Measurements from ENCODE around the gene SCCPDH. TPM values are rescaled to one million over a fixed set of nuclear protein-coding genes. Genes with fewer than 3 reads are reported as not detected.

Gene SCCPDH
- total RNA-seq, 1 donor from 2014 or later: 31.7 TPM

- Mint-ChIP-seq H3K36me3 (ENCODE audit: low read depth) (no peaks in the 10 kb centered on the region), H3K4me1 (peaks cover 5% of the 10 kb centered on the region), H3K27me3 (no peaks in the 10 kb centered on the region), H3K4me3 (no peak overlapping the region), H3K27ac (no peak overlapping the region), H3K9me3 (no peaks in the 10 kb centered on the region)
- intact Hi-C loops (cut with micrococcal nuclease): no loop called here
- no peak for DNase-seq
Observed at GRCh38 chr1:246789454-246790339, 65.5 kb downstream of the SCCPDH start.

- no peak overlapping the region for H3K4me3 Mint-ChIP-seq
- no peaks in the 10 kb centered on the region for H3K27me3 Mint-ChIP-seq
- intact Hi-C loops (cut with micrococcal nuclease): no loop called here
- H3K27ac Mint-ChIP-seq: no peak overlapping the region
- no peaks in the 10 kb centered on the region for H3K4me1 Mint-ChIP-seq
- no peaks in the 10 kb centered on the region for H3K9me3 Mint-ChIP-seq
- H3K36me3 Mint-ChIP-seq (ENCODE audit: low read depth): no peaks in the 10 kb centered on the region
- DNase-seq: no peak
Observed at GRCh38 chr1:246790364-246790763, 66.2 kb downstream of the SCCPDH start.

- H3K9me3 Mint-ChIP-seq: no peaks in the 10 kb centered on the region
- no peaks in the 10 kb centered on the region for H3K27me3 Mint-ChIP-seq
- intact Hi-C loops (cut with micrococcal nuclease): no loop called here
- H3K27ac Mint-ChIP-seq: no peak overlapping the region
- no peaks in the 10 kb centered on the region for H3K36me3 Mint-ChIP-seq (ENCODE audit: low read depth)
- H3K4me3 Mint-ChIP-seq: no peak overlapping the region
- no peaks in the 10 kb centered on the region for H3K4me1 Mint-ChIP-seq
- DNase-seq: no peak
Observed at GRCh38 chr1:246790833-246791232, 66.6 kb downstream of the SCCPDH start.

- H3K4me1 Mint-ChIP-seq: no peaks in the 10 kb centered on the region
- intact Hi-C loops (cut with micrococcal nuclease): no loop called here
- no peaks in the 10 kb centered on the region for H3K9me3 Mint-ChIP-seq
- DNase-seq: no peak
- H3K36me3 Mint-ChIP-seq (ENCODE audit: low read depth): no peaks in the 10 kb centered on the region
- no peak overlapping the region for H3K27ac Mint-ChIP-seq
- H3K27me3 Mint-ChIP-seq: no peaks in the 10 kb centered on the region
- no peak overlapping the region for H3K4me3 Mint-ChIP-seq
Observed at GRCh38 chr1:246791303-246791918, 67.2 kb downstream of the SCCPDH start.

- H3K4me3 Mint-ChIP-seq: no peak overlapping the region
- H3K4me1 Mint-ChIP-seq: no peaks in the 10 kb centered on the region
- H3K27me3 Mint-ChIP-seq: no peaks in the 10 kb centered on the region
- H3K9me3 Mint-ChIP-seq: no peaks in the 10 kb centered on the region
- no peaks in the 10 kb centered on the region for H3K36me3 Mint-ChIP-seq (ENCODE audit: low read depth)
- intact Hi-C loops (cut with micrococcal nuclease): no loop called here
- H3K27ac Mint-ChIP-seq: no peak overlapping the region
- DNase-seq: no peak
Observed at GRCh38 chr1:246792603-246793002, 68.4 kb downstream of the SCCPDH start.

- Mint-ChIP-seq H3K27me3 (no peaks in the 10 kb centered on the region), H3K4me3 (no peak overlapping the region), H3K4me1 (no peaks in the 10 kb centered on the region), H3K27ac (no peak overlapping the region), H3K9me3 (no peaks in the 10 kb centered on the region), H3K36me3 (ENCODE audit: low read depth) (no peaks in the 10 kb centered on the region)
- no peak for DNase-seq
- intact Hi-C loops (cut with micrococcal nuclease): no loop called here
Observed at GRCh38 chr1:246793356-246793896, 69.2 kb downstream of the SCCPDH start.

GRCh38 chr1:246794048-246794827 lies 70.0 kb downstream of the SCCPDH start:
- Mint-ChIP-seq H3K9me3 (no peaks in the 10 kb centered on the region), H3K27ac (no peak overlapping the region), H3K36me3 (ENCODE audit: low read depth) (no peaks in the 10 kb centered on the region), H3K27me3 (no peaks in the 10 kb centered on the region), H3K4me3 (no peak overlapping the region), H3K4me1 (no peaks in the 10 kb centered on the region)
- DNase-seq: no peak
- intact Hi-C loops (cut with micrococcal nuclease): no loop called here

GRCh38 chr1:246794828-246795671 lies 70.8 kb downstream of the SCCPDH start:
- no peaks in the 10 kb centered on the region for H3K4me1 Mint-ChIP-seq
- H3K9me3 Mint-ChIP-seq: no peaks in the 10 kb centered on the region
- intact Hi-C loops (cut with micrococcal nuclease): no loop called here
- H3K27me3 Mint-ChIP-seq: no peaks in the 10 kb centered on the region
- DNase-seq: no peak
- no peaks in the 10 kb centered on the region for H3K36me3 Mint-ChIP-seq (ENCODE audit: low read depth)
- no peak overlapping the region for H3K27ac Mint-ChIP-seq
- no peak overlapping the region for H3K4me3 Mint-ChIP-seq

GRCh38 chr1:246795906-246796694 lies 71.9 kb downstream of the SCCPDH start:
- Mint-ChIP-seq H3K27me3 (no peaks in the 10 kb centered on the region), H3K4me3 (no peak overlapping the region), H3K36me3 (ENCODE audit: low read depth) (no peaks in the 10 kb centered on the region), H3K9me3 (no peaks in the 10 kb centered on the region), H3K4me1 (no peaks in the 10 kb centered on the region), H3K27ac (no peak overlapping the region)
- intact Hi-C loops (cut with micrococcal nuclease): no loop called here
- DNase-seq: no peak

- Mint-ChIP-seq H3K4me1 (no peaks in the 10 kb centered on the region), H3K27ac (no peak overlapping the region), H3K36me3 (ENCODE audit: low read depth) (no peaks in the 10 kb centered on the region), H3K27me3 (no peaks in the 10 kb centered on the region), H3K9me3 (no peaks in the 10 kb centered on the region), H3K4me3 (no peak overlapping the region)
- intact Hi-C loops (cut with micrococcal nuclease): no loop called here
- no peak for DNase-seq
Observed at GRCh38 chr1:246797157-246797556, 72.9 kb downstream of the SCCPDH start.

GRCh38 chr1:246797597-246797996 lies 73.4 kb downstream of the SCCPDH start:
- Mint-ChIP-seq H3K4me1 (no peaks in the 10 kb centered on the region), H3K27ac (no peak overlapping the region), H3K36me3 (ENCODE audit: low read depth) (no peaks in the 10 kb centered on the region), H3K9me3 (no peaks in the 10 kb centered on the region), H3K4me3 (no peak overlapping the region), H3K27me3 (no peaks in the 10 kb centered on the region)
- intact Hi-C loops (cut with micrococcal nuclease): no loop called here
- no peak for DNase-seq

- DNase-seq: no peak
- intact Hi-C loops (cut with micrococcal nuclease): no loop called here
- Mint-ChIP-seq H3K36me3 (ENCODE audit: low read depth) (no peaks in the 10 kb centered on the region), H3K4me3 (no peak overlapping the region), H3K27me3 (no peaks in the 10 kb centered on the region), H3K27ac (no peak overlapping the region), H3K9me3 (no peaks in the 10 kb centered on the region), H3K4me1 (no peaks in the 10 kb centered on the region)
Observed at GRCh38 chr1:246798107-246798506, 73.9 kb downstream of the SCCPDH start.
